Measurements from ENCODE around the gene ACTN4. TPM values are rescaled to one million over a fixed set of nuclear protein-coding genes. Genes with fewer than 3 reads are reported as not detected.

The ACTN4 gene
- total RNA-seq, 1 experiment from 2014 or later = 1,462 TPM

DNA sequence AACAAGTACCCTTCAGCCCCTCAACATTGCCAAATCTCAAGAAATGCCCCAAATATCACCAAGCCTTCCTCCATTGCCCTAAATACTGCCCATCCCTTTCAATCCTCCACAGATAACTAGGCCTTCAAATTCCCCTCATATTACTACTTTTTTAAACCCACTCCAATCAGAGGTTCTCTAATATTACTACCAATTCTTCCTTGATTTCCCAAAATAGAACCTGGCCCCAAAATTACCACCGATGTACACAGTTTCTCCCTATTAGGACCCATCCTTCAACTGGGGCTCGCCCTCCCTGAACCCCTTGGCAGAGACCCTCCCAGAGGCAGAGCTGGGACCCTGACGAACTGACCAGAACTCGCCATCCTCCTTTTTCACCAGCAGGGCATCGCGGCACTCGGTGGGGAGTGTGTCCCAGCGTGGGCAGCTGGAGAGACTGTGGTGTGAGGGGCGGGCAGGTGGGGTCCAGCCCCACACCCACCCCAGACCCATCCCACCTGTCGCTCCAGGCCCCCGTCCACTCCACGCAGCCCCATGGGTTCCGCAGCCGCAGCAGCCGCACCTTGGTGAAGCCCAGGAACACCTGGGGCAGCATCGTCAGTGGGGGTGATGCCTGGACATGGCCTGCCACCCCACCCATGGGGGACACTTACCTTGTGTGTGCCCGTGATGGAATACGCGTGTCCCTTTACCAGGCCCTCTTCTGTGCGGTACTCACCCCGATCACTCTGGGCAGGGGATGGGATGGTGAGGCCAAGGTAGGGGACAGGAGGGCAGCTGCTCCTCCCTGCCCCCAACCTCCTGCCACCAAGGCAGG, 90.7 kb downstream of the ACTN4 start:
- BruUV-seq (replicated peaks) = TSS peak; percentile 12

DNA sequence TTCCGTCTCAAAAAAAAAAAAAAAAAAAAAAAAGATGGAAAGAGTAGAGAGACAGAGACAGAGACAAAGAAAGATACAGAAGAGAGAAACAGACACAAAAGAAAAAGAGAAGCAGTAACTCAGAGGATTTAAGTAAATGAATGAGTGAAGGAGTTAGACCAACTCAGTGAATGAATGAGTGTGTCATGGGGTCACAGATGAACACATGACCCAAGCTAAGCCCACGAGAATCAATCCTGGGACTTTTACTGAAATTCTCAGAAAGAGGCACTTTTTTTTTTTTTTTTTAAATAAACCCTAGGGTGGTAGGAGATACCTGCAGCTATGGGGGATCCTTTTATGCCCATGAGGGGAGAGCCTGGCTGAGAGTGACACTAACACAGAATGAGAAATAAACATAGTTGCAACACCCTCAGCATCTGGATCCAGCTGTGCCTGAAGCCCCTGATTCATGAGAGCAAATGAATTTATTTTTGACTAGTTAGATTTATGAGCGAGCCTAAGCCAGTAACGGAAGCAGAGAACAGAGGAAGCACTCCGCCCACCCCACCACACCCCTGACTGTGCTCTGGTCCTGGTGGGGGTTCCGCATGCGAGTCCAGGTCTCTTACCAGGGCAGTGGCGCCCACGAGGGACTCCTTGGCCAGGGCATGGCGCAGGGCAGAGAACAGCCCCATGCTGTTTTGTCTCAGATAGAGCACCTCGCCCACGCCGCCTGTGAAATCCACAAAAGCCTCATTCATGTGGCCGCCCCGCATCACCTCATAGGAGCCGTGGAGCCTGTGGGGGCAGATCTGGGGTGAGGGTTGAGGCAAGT, 92.2 kb downstream of the ACTN4 start:
- H3K36me3 Mint-ChIP-seq (ENCODE audit: insufficient read depth, unreplicated experiment) = peaks cover 64% of the 10 kb centered on the region
- no peak overlapping the region for H3K27ac Mint-ChIP-seq (ENCODE audit: unreplicated experiment)
- CTCF ChIA-PET = interaction anchor here (0.6 to 0.9 kb wide), 2 partner anchors 23 to 131 kb away, joined by 3 to 6 read pairs; no protein-coding TSS in a partner anchor
- no TSS peak for BruUV-seq (replicated peaks)
- H3K27me3 Mint-ChIP-seq (ENCODE audit: unreplicated experiment) = no peaks in the 10 kb centered on the region
- no peak overlapping the region for H3K4me3 Mint-ChIP-seq (ENCODE audit: low read depth, unreplicated experiment)
- intact Hi-C loops (cut with micrococcal nuclease; ENCODE audit: unreplicated experiment) = no loop called here
- H3K4me1 Mint-ChIP-seq (ENCODE audit: low read depth, unreplicated experiment) = peaks cover 8% of the 10 kb centered on the region
- no peaks in the 10 kb centered on the region for H3K9me3 Mint-ChIP-seq (ENCODE audit: low read depth, unreplicated experiment)
- TF ChIP-seq, protein P1, sequence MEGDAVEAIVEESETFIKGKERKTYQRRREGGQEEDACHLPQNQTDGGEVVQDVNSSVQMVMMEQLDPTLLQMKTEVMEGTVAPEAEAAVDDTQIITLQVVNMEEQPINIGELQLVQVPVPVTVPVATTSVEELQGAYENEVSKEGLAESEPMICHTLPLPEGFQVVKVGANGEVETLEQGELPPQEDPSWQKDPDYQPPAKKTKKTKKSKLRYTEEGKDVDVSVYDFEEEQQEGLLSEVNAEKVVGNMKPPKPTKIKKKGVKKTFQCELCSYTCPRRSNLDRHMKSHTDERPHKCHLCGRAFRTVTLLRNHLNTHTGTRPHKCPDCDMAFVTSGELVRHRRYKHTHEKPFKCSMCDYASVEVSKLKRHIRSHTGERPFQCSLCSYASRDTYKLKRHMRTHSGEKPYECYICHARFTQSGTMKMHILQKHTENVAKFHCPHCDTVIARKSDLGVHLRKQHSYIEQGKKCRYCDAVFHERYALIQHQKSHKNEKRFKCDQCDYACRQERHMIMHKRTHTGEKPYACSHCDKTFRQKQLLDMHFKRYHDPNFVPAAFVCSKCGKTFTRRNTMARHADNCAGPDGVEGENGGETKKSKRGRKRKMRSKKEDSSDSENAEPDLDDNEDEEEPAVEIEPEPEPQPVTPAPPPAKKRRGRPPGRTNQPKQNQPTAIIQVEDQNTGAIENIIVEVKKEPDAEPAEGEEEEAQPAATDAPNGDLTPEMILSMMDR (IDR thresholded peaks at IDR 0.05; ENCODE audit: unreplicated experiment) = no peak
- no peak for DNase-seq

More for the DNA sequence above, 90.7 kb downstream of the ACTN4 start:
- intact Hi-C loops (cut with micrococcal nuclease; ENCODE audit: unreplicated experiment) = no loop called here
- peak overlapping the region; percentile 21 for H3K4me3 Mint-ChIP-seq (ENCODE audit: low read depth, unreplicated experiment)
- H3K27me3 Mint-ChIP-seq (ENCODE audit: unreplicated experiment) = no peaks in the 10 kb centered on the region
- H3K9me3 Mint-ChIP-seq (ENCODE audit: low read depth, unreplicated experiment) = no peaks in the 10 kb centered on the region
- H3K4me1 Mint-ChIP-seq (ENCODE audit: low read depth, unreplicated experiment) = peaks cover 9% of the 10 kb centered on the region
- CTCF ChIA-PET = interaction anchor here (0.6 kb wide), 1 partner anchor 153 kb away, joined by 3 read pairs; no protein-coding TSS in a partner anchor
- H3K36me3 Mint-ChIP-seq (ENCODE audit: insufficient read depth, unreplicated experiment) = peaks cover 74% of the 10 kb centered on the region
- H3K27ac Mint-ChIP-seq (ENCODE audit: unreplicated experiment) = peak overlapping the region; percentile 72
- TF ChIP-seq, protein P1 (IDR thresholded peaks at IDR 0.05; ENCODE audit: unreplicated experiment) = no peak
- DNase-seq = no peak

DNA sequence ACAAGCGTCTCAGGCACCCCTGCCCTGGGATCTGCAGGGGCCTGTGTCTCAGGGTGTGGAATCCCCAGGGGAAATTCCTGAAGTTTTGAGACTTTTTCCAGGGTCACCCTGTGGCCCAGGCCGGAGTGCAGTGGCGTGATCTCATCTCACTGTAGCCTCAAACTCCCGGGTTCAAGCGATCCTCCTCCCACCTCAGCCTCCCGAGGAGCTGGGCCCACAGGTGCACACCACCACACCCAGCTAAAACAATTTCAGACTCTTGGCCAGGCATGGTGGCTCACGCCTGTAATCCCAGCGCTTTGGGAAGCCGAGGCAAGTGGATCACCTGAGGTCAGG, 92.8 kb downstream of the ACTN4 start:
- H3K27ac Mint-ChIP-seq (ENCODE audit: unreplicated experiment) = no peak overlapping the region
- H3K36me3 Mint-ChIP-seq (ENCODE audit: insufficient read depth, unreplicated experiment) = peaks cover 61% of the 10 kb centered on the region
- DNase-seq = no peak
- TF ChIP-seq, protein P1 (IDR thresholded peaks at IDR 0.05; ENCODE audit: unreplicated experiment) = no peak
- H3K4me3 Mint-ChIP-seq (ENCODE audit: low read depth, unreplicated experiment) = no peak overlapping the region
- H3K27me3 Mint-ChIP-seq (ENCODE audit: unreplicated experiment) = no peaks in the 10 kb centered on the region
- no peaks in the 10 kb centered on the region for H3K9me3 Mint-ChIP-seq (ENCODE audit: low read depth, unreplicated experiment)
- H3K4me1 Mint-ChIP-seq (ENCODE audit: low read depth, unreplicated experiment) = peaks cover 10% of the 10 kb centered on the region
- no TSS peak for BruUV-seq (replicated peaks)
- CTCF ChIA-PET = interaction anchor here (0.9 kb wide), 1 partner anchor 131 kb away, joined by 6 read pairs; no protein-coding TSS in a partner anchor
- intact Hi-C loops (cut with micrococcal nuclease; ENCODE audit: unreplicated experiment) = no loop called here

DNA sequence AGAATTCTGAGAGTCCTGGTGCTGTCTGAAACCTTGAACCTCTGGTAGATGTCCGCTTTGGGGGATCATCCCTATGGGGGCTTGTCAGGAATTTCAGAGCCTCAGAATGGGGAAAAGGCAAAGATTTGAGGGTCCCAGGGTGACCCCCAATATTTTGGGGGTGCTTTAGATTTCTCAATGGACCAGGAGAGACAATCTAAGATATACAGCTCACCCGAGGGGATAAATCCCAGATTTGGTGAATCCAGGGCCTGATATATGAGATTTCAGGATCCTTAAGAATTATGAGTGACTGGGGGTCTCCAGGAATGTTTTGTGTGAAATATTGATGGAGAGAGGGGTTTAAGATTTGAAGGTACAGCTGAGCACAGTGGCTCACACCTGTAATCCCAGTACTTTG, 93.5 kb downstream of the ACTN4 start:
- intact Hi-C loops (cut with micrococcal nuclease; ENCODE audit: unreplicated experiment) = no loop called here
- Mint-ChIP-seq H3K4me3 (ENCODE audit: low read depth, unreplicated experiment) (no peak overlapping the region), H3K4me1 (ENCODE audit: low read depth, unreplicated experiment) (peaks cover 15% of the 10 kb centered on the region), H3K9me3 (ENCODE audit: low read depth, unreplicated experiment) (no peaks in the 10 kb centered on the region), H3K27ac (ENCODE audit: unreplicated experiment) (peak overlapping the region; percentile 11), H3K36me3 (ENCODE audit: insufficient read depth, unreplicated experiment) (peaks cover 59% of the 10 kb centered on the region), H3K27me3 (ENCODE audit: unreplicated experiment) (no peaks in the 10 kb centered on the region)
- CTCF ChIA-PET = interaction anchor here (0.6 kb wide), 1 partner anchor 21 kb away, joined by 3 read pairs; no protein-coding TSS in a partner anchor
- DNase-seq = no peak
- BruUV-seq (replicated peaks) = no TSS peak
- TF ChIP-seq, protein P1 (IDR thresholded peaks at IDR 0.05; ENCODE audit: unreplicated experiment) = no peak

Measured in Calu3 (cell line).